ENCODE measurements around the gene STX7.
A peak's percentile ranks its signal among the peaks of the same experiment; 100 is the strongest.
"Not testable (repeated sequence)": the region's sequence is repeated elsewhere in the genome, so short reads cannot be mapped to it uniquely, and the experiment has no call there.

The STX7 gene

GRCh38 chr6:132512638-132513632, at the start of gene STX7:
Gene STX7, minus strand, starts transcription at chr6:132513116. Its CDS starts 9,586 bp downstream, at chr6:132503530.
- peak; percentile 98 for DNase-seq (ENCODE audit: low spot score)

GRCh38 chr6:132560087-132560486, 47.2 kb upstream of the STX7 start:
- not testable (repeated sequence) for DNase-seq (ENCODE audit: low spot score)

- DNase-seq (ENCODE audit: low spot score): no peak
Observed at GRCh38 chr6:132552372-132552771, 39.5 kb upstream of the STX7 start, which contains the start of gene TAAR8. Gene TAAR8, plus strand, starts transcription at chr6:132552672. Its CDS starts 21 bp downstream, at chr6:132552693.

- no peak for DNase-seq (ENCODE audit: low spot score)
Observed at GRCh38 chr6:132551214-132551613, 38.3 kb upstream of the STX7 start.

GRCh38 chr6:132548746-132549463, 36.0 kb upstream of the STX7 start:
- DNase-seq (ENCODE audit: low spot score): no peak

GRCh38 chr6:132544826-132545225, 31.9 kb upstream of the STX7 start:
- no peak for DNase-seq (ENCODE audit: low spot score)

- DNase-seq (ENCODE audit: low spot score): no peak
Observed at GRCh38 chr6:132537977-132538376, 25.1 kb upstream of the STX7 start, which contains the start of gene TAAR9. Gene TAAR9, plus strand, starts transcription at chr6:132538277. Its CDS starts 13 bp downstream, at chr6:132538290.

GRCh38 chr6:132537145-132537544, 24.2 kb upstream of the STX7 start:
- no peak for DNase-seq (ENCODE audit: low spot score)

- not testable (repeated sequence) for DNase-seq (ENCODE audit: low spot score)
Observed at GRCh38 chr6:132534546-132534945, 21.6 kb upstream of the STX7 start.

GRCh38 chr6:132530293-132530974, 17.5 kb upstream of the STX7 start:
- DNase-seq (ENCODE audit: low spot score): peak; percentile 34

- no peak for DNase-seq (ENCODE audit: low spot score)
Observed at GRCh38 chr6:132527791-132528190, 14.9 kb upstream of the STX7 start.

- no peak for DNase-seq (ENCODE audit: low spot score)
Observed at GRCh38 chr6:132526461-132526860, 13.5 kb upstream of the STX7 start.

GRCh38 chr6:132525866-132526265, 12.9 kb upstream of the STX7 start:
- DNase-seq (ENCODE audit: low spot score): no peak

- no peak for DNase-seq (ENCODE audit: low spot score)
Observed at GRCh38 chr6:132524646-132525045, 11.7 kb upstream of the STX7 start.

- peak; percentile 20 for DNase-seq (ENCODE audit: low spot score)
Observed at GRCh38 chr6:132520953-132521352, 8.0 kb upstream of the STX7 start.

GRCh38 chr6:132515386-132515785, 2.5 kb upstream of the STX7 start:
- no peak for DNase-seq (ENCODE audit: low spot score)

- DNase-seq (ENCODE audit: low spot score): no peak
Observed at GRCh38 chr6:132513831-132514545, 1.1 kb upstream of the STX7 start.

- no peak for DNase-seq (ENCODE audit: low spot score)
Observed at GRCh38 chr6:132512342-132512637, 626 bp downstream of the STX7 start.

GRCh38 chr6:132511831-132512220, 1.1 kb downstream of the STX7 start:
- DNase-seq (ENCODE audit: low spot score): no peak

- no peak for DNase-seq (ENCODE audit: low spot score)
Observed at GRCh38 chr6:132511210-132511830, 1.6 kb downstream of the STX7 start.
